NCI-H526 (cell line): ENCODE results near the gene RGL4.

Experiments used
- DNase-seq, 2 experiments: peaks; one replicate each; lab custom pipeline; 2025; lab: John Stamatoyannopoulos, UW

RGL4 gene

GRCh38 chr22:23678133-23678532 is 12.7 kb upstream of the RGL4 start:
- no peak for DNase-seq

- no peak for DNase-seq
Measured at GRCh38 chr22:23681026-23681809, 9.6 kb upstream of the RGL4 start.

- DNase-seq: no peak
Measured at GRCh38 chr22:23682077-23682476, 8.7 kb upstream of the RGL4 start.

- no peak for DNase-seq
Measured at GRCh38 chr22:23682827-23683355, 7.9 kb upstream of the RGL4 start.

GRCh38 chr22:23683545-23683944 is 7.3 kb upstream of the RGL4 start:
- DNase-seq: no peak

GRCh38 chr22:23684026-23684425 is 6.8 kb upstream of the RGL4 start:
- no peak for DNase-seq

- no peak for DNase-seq
Measured at GRCh38 chr22:23684561-23685031, 6.2 kb upstream of the RGL4 start.

GRCh38 chr22:23685205-23685784 is 5.5 kb upstream of the RGL4 start:
- DNase-seq: no peak

GRCh38 chr22:23686416-23687024 is 4.3 kb upstream of the RGL4 start:
- DNase-seq: no peak

GRCh38 chr22:23688121-23688520 is 2.7 kb upstream of the RGL4 start:
- no peak for DNase-seq

GRCh38 chr22:23688571-23688970 is 2.2 kb upstream of the RGL4 start:
- DNase-seq: no peak

GRCh38 chr22:23689414-23689813 is 1.4 kb upstream of the RGL4 start:
- no peak for DNase-seq

GRCh38 chr22:23691748-23692423 is 1.1 kb downstream of the RGL4 start:
- no peak for DNase-seq

- no peak for DNase-seq
Measured at GRCh38 chr22:23692598-23693291, 1.9 kb downstream of the RGL4 start.

- no peak for DNase-seq
Measured at GRCh38 chr22:23693979-23694680, 3.3 kb downstream of the RGL4 start.

- DNase-seq: no peak
Measured at GRCh38 chr22:23695141-23695540, 4.3 kb downstream of the RGL4 start.

- DNase-seq: no peak
Measured at GRCh38 chr22:23695571-23696325, 4.9 kb downstream of the RGL4 start.

- no peak for DNase-seq
Measured at GRCh38 chr22:23696326-23696851, 5.6 kb downstream of the RGL4 start.

- no peak for DNase-seq
Measured at GRCh38 chr22:23697031-23697970, 6.5 kb downstream of the RGL4 start.
